Measurements from ENCODE around the gene CDH5.

DNA sequence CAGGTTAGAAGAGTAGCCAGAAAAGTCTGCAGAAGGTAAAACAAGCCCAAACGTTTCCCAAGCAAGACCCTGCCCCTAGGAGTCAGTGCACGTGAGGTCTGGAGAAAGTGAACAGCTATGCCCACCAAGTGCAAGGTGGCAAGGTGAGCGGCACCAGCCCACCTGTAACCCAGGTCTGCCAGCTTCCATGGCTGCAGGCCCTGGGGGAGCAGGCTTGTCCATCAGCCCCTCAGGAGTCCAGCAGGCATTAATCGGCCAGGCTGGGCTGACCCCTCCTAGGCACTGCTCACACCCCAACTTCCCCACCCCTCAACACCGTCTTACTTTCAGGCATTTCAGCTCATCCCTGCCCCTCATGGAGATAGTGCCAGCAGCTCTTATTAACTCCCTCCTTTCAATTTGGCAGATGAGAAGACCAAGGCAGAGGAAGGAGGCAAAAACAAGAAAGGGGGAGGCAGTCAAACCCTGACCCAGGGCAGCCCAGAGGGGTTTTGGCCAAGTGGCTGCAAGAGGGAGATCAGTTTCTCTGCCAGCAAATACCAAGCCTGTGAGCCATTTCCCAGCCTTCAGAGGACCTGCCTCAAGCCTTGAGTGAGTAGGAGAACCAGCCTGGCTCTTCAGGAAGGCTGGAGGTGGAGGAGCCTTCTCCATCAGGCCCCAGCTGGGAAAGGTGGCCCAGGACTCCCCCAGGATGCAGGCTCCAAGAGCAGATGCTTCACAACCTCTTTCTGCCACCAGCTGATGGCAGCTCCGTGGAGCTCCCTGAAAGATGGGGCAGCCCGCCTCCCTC lies 75.3 kb downstream of the CDH5 start:
- TF ChIP-seq, protein P1, sequence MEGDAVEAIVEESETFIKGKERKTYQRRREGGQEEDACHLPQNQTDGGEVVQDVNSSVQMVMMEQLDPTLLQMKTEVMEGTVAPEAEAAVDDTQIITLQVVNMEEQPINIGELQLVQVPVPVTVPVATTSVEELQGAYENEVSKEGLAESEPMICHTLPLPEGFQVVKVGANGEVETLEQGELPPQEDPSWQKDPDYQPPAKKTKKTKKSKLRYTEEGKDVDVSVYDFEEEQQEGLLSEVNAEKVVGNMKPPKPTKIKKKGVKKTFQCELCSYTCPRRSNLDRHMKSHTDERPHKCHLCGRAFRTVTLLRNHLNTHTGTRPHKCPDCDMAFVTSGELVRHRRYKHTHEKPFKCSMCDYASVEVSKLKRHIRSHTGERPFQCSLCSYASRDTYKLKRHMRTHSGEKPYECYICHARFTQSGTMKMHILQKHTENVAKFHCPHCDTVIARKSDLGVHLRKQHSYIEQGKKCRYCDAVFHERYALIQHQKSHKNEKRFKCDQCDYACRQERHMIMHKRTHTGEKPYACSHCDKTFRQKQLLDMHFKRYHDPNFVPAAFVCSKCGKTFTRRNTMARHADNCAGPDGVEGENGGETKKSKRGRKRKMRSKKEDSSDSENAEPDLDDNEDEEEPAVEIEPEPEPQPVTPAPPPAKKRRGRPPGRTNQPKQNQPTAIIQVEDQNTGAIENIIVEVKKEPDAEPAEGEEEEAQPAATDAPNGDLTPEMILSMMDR (IDR thresholded peaks at IDR 0.05) = no peak
- TF ChIP-seq POLR2A (IDR thresholded peaks at IDR 0.05) = no peak
